ENCODE data around the gene RANBP17. TPM values are rescaled to one million over a fixed set of nuclear protein-coding genes. Genes with fewer than 3 reads are reported as not detected.

The RANBP17 gene
- polyA plus RNA-seq, 1 donor from 2014 or later, result 25.5 TPM

- no peaks in the 10 kb centered on the region for H3K36me3 ChIP-seq (ENCODE audit: insufficient read depth, low read length)
- H3K27ac ChIP-seq (ENCODE audit: low read length), result no peak overlapping the region
- H3K9ac ChIP-seq (ENCODE audit: low read length), result no peak overlapping the region
- H3K4me2 ChIP-seq (ENCODE audit: low read length), result no peak overlapping the region
- H4K20me1 ChIP-seq (ENCODE audit: insufficient read depth), result no peaks in the 10 kb centered on the region
- H3K9me3 ChIP-seq (ENCODE audit: low read length), result no peaks in the 10 kb centered on the region
- H3K27me3 ChIP-seq (ENCODE audit: insufficient read depth, low read depth, low read length), result no peaks in the 10 kb centered on the region
- H2AFZ ChIP-seq (ENCODE audit: low read depth, low read length), result no peak overlapping the region
- no peak overlapping the region for H3K4me3 ChIP-seq (ENCODE audit: low read length)
- H3K9me2 ChIP-seq (ENCODE audit: insufficient read depth, low read length), result no peaks in the 10 kb centered on the region
- H3K79me2 ChIP-seq (replicated peaks; ENCODE audit: insufficient read depth, low read length), result no peaks in the 10 kb centered on the region
- H3F3A ChIP-seq (ENCODE audit: insufficient read depth, low read length, poor library complexity, severe bottlenecking), result no peaks in the 10 kb centered on the region
- TF ChIP-seq CTCF (IDR thresholded peaks at IDR 0.05; ENCODE audit: poor library complexity, severe bottlenecking) (no peak), MXI1 (conservative IDR thresholded peaks at IDR 0.05; ENCODE audit: poor library complexity, severe bottlenecking) (no peak), EZH2 (IDR thresholded peaks at IDR 0.05; ENCODE audit: borderline replicate concordance, insufficient read depth, low read length, poor library complexity, severe bottlenecking) (no peak), SMC3 (conservative IDR thresholded peaks at IDR 0.05; ENCODE audit: poor library complexity) (no peak), POLR2AphosphoS5 (IDR thresholded peaks at IDR 0.05) (no peak), RAD21 (conservative IDR thresholded peaks at IDR 0.05) (no peak)
These were observed 426.2 kb downstream of the RANBP17 start for GRCh38 chr5:171288066-171288465.

GRCh38 chr5:171291371-171291770 lies 429.6 kb downstream of the RANBP17 start:
- Histone ChIP-seq H4K20me1 (ENCODE audit: insufficient read depth) (no peaks in the 10 kb centered on the region), H2AFZ (ENCODE audit: low read depth, low read length) (no peak overlapping the region), H3F3A (ENCODE audit: insufficient read depth, low read length, poor library complexity, severe bottlenecking) (no peaks in the 10 kb centered on the region), H3K4me2 (ENCODE audit: low read length) (no peak overlapping the region), H3K9me3 (ENCODE audit: low read length) (no peaks in the 10 kb centered on the region), H3K27me3 (ENCODE audit: insufficient read depth, low read depth, low read length) (no peaks in the 10 kb centered on the region), H3K4me3 (ENCODE audit: low read length) (no peak overlapping the region), H3K27ac (ENCODE audit: low read length) (no peak overlapping the region), H3K36me3 (ENCODE audit: insufficient read depth, low read length) (no peaks in the 10 kb centered on the region), H3K79me2 (replicated peaks; ENCODE audit: insufficient read depth, low read length) (no peaks in the 10 kb centered on the region), H3K9me2 (ENCODE audit: insufficient read depth, low read length) (no peaks in the 10 kb centered on the region), H3K9ac (ENCODE audit: low read length) (no peak overlapping the region)
- TF ChIP-seq MXI1 (conservative IDR thresholded peaks at IDR 0.05; ENCODE audit: poor library complexity, severe bottlenecking), result no peak

GRCh38 chr5:171295299-171295698 lies 433.5 kb downstream of the RANBP17 start:
- Histone ChIP-seq H3K9me3 (ENCODE audit: low read length) (no peaks in the 10 kb centered on the region), H2AFZ (ENCODE audit: low read depth, low read length) (no peak overlapping the region), H3K4me3 (ENCODE audit: low read length) (no peak overlapping the region), H4K20me1 (ENCODE audit: insufficient read depth) (no peaks in the 10 kb centered on the region), H3K27ac (ENCODE audit: low read length) (no peak overlapping the region), H3F3A (ENCODE audit: insufficient read depth, low read length, poor library complexity, severe bottlenecking) (no peaks in the 10 kb centered on the region), H3K9ac (ENCODE audit: low read length) (no peak overlapping the region), H3K36me3 (ENCODE audit: insufficient read depth, low read length) (no peaks in the 10 kb centered on the region), H3K4me2 (ENCODE audit: low read length) (no peak overlapping the region), H3K27me3 (ENCODE audit: insufficient read depth, low read depth, low read length) (no peaks in the 10 kb centered on the region), H3K9me2 (ENCODE audit: insufficient read depth, low read length) (no peaks in the 10 kb centered on the region), H3K79me2 (replicated peaks; ENCODE audit: insufficient read depth, low read length) (no peaks in the 10 kb centered on the region)
- no peak for TF ChIP-seq REST (IDR thresholded peaks at IDR 0.05; ENCODE audit: borderline replicate concordance)
- TF ChIP-seq EP300 (conservative IDR thresholded peaks at IDR 0.05; ENCODE audit: poor library complexity, severe bottlenecking), result no peak
- no peak for TF ChIP-seq POLR2AphosphoS5 (IDR thresholded peaks at IDR 0.05)
- no peak for TF ChIP-seq MXI1 (conservative IDR thresholded peaks at IDR 0.05; ENCODE audit: poor library complexity, severe bottlenecking)
- no peak for TF ChIP-seq RAD21 (conservative IDR thresholded peaks at IDR 0.05)
- TF ChIP-seq CTCF (IDR thresholded peaks at IDR 0.05; ENCODE audit: poor library complexity, severe bottlenecking), result no peak
- TF ChIP-seq EZH2 (IDR thresholded peaks at IDR 0.05; ENCODE audit: borderline replicate concordance, insufficient read depth, low read length, poor library complexity, severe bottlenecking), result no peak
- TF ChIP-seq TAF1 (IDR thresholded peaks at IDR 0.05; ENCODE audit: low read depth), result no peak
- TF ChIP-seq SMC3 (conservative IDR thresholded peaks at IDR 0.05; ENCODE audit: poor library complexity), result no peak
